ENCODE results near the gene YARS1.

The YARS1 gene

DNA sequence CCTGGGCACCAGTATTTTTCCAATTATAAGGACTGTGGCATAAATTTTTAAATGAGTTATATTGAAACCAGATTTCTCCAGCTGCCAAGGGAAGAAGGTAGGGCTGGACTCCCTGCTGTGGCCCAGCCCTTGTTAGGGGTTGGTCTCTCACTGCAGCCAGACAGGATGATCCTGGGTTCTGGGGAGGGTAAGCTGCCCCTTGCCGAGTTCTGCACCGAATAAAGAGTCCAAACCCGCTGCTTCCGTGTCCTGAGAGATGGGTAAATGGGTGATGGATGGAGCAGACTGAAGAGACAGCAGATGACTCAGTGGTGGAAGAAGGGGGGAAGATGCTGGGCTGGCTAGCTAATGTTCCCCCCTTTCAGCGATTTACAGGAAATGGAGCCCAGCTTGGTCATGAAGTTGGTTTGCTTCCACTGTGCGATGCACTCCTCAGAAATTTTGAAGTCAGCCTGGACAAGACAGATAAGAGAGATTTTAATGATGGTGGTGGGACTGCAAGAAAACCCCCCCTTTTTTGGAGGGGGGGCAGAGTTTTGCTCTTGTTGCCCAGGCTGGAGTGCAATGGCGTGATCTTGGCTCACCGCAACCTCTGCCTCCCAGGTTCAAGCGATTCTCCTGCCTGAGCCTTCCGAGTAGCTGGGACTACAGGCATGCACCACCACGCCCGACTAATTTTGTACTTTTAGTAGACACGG is 41.4 kb downstream of the YARS1 start:
- no peak for DNase-seq

DNA sequence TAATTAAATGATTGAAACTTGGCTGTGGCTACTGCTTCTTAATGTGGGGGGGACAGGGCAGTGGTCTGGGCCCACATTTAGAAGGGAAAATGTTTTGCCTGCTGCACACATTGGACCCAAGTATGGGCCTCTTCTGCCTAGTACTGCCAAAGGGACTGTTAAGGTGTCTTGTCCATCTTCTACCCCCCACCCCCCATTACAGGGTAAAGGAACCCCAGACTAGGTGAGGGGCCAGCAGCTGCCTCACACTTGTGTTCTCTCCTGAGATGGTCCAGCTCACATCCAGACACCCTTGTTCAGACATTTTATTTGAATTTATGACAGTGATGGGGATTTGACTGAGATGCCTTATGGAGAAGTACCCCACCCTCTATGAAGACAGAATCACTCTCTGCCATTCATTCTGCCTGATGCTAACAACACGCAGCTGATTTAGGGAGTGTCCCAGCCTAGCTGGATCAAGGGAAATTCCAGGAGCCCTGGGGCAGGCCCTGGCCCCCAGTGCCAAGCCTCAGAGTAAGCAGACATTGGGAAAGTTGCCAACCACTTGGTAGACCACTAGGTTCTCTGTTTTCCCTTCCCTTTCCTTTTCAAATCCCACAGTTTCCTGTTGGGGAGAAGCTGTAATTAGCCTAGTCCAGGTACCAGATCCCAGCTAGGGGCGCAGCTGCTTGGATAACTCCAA is 42.1 kb downstream of the YARS1 start:
- peak; percentile 47 for DNase-seq

DNA sequence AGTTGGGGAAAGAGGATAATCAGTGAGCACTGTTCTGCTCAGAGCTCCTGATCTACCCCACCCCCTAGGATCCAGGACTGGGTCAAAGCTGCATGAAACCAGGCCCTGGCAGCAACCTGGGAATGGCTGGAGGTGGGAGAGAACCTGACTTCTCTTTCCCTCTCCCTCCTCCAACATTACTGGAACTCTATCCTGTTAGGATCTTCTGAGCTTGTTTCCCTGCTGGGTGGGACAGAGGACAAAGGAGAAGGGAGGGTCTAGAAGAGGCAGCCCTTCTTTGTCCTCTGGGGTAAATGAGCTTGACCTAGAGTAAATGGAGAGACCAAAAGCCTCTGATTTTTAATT is 42.7 kb downstream of the YARS1 start:
- DNase-seq: no peak

DNA sequence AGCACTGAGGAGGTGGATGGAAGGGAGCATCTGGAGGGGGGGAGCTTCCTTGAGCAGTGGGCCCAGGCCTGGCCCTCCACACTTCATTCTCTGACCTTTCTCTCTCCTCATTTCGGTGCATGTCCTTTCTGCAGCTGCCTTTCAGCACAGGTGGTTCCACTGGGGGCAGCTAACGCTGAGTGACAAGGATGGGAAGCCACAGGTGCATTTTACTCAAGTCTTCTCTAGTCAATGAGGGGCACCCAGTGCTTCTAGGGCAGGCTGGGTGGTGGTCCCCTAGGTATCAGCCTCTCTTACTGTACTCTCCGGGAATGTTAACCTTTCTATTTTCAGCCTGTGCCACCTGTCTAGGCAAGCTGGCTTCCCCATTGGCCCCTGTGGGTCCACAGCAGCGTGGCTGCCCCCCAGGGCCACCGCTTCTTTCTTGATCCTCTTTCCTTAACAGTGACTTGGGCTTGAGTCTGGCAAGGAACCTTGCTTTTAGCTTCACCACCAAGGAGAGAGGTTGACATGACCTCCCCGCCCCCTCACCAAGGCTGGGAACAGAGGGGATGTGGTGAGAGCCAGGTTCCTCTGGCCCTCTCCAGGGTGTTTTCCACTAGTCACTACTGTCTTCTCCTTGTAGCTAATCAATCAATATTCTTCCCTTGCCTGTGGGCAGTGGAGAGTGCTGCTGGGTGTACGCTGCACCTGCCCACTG is 43.2 kb downstream of the YARS1 start:
- no peak for DNase-seq

DNA sequence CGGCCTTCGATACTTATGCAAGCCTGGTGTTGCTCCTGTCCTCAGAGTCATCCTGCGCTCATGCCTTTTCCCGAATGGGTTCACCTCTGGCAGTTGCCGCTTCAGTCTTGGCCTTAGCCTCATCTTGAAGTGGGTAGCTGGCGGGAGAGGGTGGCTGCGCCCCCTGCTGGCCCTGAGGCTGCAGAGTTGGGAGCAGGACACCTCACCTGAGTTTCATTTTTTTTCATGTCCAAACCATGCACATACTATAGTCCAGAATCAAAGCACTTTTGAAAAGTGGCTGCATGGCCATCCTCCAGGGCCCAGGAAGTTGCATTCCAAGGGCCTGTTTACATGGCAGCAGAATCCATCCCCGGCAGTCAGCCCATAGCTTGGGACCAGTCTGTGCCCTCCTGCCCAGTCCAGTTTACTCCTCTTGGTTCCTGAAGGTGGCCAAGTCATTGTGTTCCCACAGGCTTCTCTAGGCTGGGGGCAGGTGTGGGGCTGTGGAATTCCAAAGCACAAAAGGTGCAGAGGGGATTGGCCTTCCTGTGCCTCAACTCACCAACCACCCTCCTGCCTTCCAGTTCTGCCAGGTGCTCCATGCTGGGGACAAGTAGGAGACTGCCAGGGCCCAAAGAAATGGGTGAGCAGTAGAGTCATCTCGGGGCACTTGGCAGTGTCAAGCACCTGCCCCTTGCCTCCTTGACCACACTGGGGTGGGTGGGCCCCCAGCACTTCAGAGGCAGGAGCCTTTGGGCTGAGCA is 44.0 kb downstream of the YARS1 start:
- DNase-seq: peak; percentile 83

DNA sequence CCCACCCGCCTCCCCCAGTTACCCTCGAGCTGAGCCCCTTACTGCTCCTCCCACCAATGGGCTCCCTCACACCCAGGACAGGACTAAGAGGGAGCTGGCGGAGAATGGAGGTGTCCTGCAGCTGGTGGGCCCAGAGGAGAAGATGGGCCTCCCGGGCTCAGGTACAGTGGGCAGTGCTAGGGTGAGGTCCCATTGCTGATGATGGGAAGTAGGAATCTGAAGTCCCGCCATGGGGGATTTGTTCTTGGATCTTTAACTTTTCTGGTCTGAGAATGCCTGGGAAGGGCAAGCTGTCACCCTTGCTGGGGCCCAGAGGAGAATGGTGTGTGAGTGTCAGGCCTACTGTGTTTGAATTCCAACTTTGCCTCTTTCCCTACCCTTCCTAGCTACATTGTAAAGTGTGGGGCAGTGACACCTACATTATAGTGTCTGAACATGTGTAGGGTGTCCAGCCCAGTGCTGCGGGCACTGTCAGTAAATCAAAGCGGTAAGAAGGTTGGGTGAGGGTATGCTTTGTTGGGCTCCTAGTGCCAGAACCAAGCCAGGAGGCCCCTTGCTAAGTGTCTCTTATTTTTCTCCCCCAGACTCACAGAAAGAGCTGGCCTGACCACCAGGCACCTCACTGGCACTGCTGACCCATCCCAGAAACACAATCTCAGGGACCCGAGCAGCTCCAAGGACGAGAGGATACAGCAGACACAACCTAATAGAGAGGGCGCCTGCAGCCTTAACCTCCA is 44.7 kb downstream of the YARS1 start:
- no peak for DNase-seq

DNA sequence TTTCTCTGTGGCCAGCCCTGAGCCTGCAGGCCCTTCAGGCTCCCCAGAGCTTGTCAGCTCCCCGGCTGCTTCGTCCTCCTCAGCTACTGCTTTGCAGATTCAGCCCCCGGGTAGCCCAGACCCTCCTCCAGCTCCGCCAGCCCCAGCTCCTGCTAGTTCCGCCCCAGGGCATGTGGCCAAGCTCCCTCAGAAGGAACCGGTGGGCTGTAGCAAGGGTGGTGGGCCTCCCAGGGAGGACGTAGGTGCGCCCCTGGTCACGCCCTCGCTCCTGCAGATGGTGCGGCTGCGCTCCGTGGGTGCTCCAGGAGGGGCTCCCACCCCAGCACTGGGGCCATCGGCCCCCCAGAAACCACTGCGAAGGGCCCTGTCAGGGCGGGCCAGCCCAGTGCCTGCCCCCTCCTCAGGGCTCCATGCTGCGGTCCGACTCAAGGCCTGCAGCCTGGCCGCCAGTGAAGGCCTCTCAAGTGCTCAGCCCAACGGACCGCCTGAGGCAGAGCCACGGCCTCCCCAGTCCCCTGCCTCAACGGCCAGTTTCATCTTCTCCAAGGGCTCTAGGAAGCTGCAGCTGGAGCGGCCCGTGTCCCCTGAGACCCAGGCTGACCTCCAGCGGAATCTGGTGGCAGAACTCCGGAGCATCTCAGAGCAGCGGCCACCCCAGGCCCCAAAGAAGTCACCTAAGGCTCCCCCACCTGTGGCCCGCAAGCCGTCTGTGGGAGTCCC is 45.4 kb downstream of the YARS1 start:
- DNase-seq: no peak

DNA sequence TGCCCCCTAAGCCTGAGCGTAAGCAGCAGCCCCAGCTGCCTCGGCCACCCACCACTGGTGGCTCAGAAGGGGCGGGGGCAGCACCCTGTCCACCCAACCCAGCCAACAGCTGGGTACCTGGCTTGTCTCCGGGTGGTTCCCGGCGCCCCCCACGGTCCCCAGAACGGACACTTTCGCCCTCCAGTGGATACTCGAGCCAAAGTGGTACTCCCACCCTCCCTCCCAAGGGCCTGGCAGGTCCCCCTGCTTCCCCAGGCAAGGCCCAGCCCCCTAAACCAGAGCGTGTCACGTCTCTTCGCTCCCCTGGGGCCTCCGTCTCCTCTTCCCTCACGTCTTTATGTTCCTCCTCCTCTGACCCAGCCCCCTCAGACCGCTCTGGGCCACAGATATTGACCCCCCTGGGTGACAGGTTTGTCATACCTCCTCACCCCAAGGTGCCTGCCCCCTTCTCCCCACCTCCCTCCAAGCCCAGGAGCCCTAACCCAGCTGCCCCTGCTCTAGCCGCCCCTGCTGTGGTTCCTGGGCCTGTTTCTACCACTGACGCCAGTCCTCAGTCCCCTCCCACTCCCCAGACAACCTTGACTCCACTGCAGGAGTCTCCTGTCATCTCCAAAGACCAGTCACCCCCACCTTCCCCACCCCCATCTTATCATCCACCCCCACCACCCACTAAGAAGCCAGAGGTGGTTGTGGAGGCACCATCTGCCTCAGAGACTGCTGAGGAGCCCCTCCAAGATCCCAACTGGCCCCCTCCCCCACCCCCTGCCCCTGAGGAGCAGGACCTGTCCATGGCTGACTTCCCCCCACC is 46.2 kb downstream of the YARS1 start:
- no peak for DNase-seq

DNA sequence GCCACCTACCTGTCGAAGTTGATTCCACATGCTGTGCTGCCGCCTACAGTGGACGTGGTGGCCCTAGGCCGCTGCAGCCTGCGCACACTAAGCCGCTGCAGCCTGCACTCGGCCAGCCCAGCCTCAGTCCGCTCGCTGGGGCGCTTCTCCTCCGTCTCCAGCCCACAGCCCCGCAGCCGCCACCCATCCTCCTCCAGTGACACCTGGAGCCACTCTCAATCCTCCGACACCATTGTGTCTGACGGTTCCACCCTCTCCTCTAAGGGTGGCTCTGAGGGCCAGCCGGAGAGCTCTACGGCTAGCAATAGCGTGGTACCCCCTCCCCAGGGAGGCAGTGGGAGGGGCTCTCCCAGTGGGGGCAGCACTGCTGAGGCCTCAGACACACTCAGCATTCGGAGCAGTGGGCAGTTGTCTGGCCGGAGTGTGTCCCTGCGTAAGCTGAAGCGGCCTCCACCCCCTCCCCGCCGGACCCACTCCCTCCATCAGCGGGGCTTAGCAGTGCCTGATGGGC is 46.9 kb downstream of the YARS1 start:
- DNase-seq: no peak

DNA sequence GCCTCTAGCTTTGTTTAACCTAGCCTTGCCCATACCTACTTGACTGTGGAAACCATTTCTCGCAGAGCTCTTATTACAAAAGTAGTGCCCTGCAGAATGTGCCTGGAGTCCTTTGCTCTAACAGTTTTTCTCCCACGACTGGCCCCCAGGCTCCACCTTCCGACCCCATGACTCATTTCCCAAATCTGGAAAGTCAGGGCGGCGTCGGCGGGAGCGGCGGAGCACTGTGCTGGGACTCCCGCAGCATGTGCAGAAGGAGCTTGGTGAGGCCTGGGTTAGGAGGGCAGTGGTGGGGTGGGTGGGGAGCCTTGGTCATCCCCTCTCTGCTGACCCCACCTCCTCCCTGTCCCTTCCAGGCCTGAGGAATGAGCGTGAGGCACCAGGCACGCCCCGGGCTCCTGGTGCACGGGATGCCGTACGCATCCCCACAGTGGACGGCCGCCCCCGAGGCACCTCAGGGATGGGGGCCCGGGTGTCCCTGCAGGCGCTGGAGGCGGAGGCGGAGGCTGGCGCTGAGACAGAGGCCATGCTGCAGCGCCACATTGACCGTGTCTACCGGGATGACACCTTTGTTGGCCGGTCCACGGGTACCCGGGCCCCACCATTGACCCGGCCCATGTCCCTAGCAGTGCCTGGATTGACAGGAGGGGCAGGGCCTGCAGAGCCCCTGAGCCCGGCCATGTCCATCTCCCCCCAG is 47.5 kb downstream of the YARS1 start:
- no peak for DNase-seq

DNA sequence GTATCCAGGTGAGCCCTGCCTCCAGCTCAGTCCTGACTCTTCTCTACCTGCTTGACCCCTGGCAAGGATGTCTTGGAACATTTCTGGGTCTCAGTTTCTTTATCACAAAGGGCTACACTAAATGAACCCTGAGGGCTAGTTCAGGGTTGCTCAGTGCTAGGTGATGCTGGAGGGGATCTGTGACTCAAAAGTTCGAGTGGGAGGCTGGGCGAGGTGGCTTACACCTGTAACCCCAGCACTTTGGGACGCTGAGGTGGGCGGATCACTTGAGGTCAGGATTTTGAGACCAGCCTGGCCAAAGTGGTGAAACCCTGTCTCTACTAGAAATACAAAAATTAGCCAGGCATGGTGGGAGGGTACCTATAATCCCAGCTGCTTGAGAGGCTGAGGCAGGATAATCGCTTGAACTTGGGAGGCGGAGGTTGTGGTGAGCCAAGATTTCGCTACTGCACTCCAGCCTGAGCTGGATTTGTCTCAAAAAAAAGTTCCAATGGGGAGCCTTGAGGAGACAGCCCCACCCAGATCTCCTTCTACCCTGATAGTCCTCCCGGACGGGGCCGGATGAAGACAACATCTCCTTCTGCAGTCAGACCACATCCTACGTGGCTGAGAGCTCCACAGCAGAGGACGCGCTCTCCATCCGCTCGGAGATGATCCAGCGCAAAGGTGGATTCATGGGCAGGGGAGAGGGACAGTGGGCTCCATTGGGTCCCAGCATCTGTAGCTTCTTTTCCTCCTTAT is 48.9 kb downstream of the YARS1 start:
- no peak for DNase-seq

DNA sequence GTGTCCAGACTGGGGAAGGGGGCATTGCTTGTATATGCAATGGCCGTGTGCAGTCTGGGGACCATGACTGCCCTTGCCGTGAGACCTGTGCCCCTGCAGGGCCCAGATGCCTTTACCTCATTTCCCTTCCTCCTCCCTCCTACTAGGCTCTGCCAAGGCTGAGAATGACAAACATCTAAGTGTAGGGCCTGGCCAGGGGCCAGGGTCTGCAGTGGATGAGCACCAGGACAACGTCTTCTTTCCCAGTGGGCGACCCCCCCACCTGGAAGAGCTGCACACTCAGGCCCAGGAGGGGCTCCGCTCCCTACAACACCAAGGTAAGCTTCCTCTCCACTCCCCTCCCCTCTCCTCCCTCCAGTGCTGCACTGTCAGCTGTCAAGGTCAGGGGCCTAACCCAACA is 49.5 kb downstream of the YARS1 start:
- no peak for DNase-seq

DNA sequence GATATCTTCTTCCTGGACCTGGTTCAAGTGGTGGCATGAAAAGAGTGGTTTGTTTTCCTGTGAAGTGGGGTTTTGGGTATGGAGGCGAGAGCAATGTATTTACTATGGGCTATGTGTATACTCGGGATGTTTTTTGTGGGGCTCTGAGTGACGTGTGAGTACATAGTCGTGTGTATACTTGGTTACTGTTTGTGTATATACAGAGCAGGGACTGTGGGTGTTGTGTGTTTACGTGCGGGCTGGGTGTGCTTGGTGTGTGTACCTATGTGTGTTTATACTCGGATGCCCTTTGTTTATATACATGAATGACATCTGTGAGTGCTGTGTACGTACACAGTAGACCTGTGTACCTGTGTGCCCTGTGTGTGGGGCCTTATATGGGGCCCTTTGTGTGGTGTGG is 50.0 kb downstream of the YARS1 start:
- DNase-seq: no peak

DNA sequence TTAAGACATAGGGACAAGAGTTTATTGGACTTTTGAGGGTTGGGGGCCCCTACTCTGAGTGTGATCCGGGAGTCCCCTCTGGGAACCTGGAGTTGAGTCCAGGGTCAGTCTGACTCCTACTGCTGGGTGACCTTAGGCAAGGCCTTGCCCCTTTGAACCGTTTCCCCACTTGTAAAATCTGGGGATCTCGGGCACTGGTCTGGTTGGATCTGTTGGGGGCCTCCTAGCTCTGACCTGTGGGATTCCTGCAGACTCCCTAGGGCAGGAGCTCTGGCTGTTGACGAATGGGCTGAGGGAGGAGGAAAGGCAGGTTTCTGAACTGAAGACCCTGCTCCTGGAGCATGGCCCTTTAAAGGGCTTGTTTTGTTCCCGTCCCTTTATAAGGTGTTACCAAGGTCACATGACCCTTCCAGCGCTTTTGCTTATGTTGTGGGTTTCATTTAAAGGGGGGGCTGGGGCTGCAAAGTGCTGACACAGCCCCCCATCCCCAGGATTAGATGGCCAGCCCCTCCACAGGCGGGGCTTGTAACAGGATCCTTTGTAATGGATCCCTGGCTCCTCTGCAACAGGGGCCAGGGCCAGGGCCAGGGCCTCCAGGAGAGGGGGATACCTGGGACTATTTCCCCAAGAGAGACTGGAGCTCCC is 50.7 kb downstream of the YARS1 start:
- DNase-seq: no peak

DNA sequence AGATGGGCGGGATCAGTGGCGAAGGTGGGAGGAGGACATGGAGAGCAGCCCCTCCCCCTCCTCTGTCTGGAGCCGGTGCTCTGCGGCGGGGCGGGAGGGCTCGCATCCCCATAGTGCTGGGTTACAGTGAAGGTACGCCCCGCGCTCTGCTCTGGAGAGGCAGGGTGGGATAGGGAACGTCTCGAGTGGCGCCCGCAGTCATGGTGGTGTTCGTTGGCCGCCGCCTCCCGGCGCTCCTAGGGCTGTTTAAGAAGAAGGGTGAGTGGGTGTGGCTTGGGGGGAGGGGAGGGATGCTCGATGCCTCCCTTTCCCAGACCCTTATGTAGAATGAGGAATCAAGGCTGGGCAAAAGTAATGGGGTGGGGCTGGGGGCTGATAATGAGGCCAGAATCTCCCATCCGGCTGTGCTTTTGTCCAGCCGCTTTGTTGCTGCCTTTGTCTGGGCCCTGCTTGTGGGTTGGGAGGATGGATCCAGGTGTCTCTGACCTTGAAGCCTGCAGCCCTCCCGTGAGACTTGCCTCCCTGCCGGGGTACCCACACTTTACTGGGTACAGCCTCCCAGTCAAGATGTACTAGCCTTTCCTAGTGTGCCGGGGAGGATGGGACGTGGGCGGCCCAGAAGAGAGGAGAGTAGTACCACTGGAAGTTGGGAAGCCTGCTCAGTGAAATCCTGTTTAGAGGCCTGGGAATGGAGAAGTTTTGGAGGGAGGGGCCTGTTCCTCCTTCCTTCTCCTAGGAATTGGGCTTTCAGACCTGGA is 51.4 kb downstream of the YARS1 start:
- no peak for DNase-seq

DNA sequence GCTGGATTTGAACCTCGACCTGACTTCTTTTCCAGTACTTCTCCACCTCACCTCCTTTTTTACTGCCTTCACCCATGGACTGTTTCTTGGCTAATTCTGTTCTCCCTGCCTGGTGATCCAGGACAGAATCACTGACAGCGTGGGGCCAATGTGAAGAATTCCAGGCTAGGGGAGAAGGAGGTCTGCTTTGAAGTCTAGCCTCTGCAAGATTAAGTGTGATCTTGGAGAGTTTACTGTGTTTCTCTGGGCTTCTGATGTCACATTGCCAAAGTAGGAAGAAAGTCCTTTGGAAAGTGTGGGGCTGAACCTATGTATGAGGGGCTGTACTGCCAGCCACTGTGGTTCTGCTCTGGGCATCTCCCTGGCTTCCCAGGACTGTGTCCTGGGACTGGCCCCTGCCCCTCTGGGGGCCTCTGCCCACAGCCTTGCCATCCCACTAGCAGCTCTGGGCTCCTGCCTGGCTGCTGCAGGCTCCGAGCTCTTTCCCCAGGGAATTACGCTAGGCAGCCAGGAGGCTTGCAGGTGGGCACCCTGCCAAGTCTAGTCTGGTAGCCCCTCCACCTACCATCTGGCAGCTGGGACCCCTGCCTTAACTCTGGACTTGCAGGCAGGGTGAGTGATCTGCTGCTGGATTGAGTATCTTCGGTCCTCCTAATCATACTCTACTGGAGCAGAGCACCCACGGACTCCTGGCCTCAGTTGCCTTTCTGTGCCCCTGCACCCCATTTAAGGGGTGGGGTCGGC is 52.2 kb downstream of the YARS1 start:
- DNase-seq: no peak

DNA sequence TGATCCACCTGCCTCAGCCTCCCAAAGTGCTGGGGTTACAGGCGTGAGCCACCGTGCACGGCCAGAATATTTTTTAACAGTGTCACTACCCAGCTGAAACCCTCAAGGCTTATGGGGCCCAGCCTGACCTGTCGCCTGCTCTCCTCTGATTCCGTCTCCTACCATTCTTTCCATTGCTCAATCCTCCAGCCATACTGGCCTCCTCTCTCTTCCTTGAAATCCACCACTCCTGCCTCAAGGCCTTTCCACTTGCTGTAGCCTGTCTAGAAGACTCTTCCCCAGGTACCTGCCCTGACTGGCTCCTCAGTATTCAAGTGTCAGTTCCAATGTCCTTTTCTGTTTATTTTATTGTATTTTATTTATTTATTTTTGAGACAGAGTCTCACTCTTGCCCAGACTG is 53.9 kb downstream of the YARS1 start:
- no peak for DNase-seq

DNA sequence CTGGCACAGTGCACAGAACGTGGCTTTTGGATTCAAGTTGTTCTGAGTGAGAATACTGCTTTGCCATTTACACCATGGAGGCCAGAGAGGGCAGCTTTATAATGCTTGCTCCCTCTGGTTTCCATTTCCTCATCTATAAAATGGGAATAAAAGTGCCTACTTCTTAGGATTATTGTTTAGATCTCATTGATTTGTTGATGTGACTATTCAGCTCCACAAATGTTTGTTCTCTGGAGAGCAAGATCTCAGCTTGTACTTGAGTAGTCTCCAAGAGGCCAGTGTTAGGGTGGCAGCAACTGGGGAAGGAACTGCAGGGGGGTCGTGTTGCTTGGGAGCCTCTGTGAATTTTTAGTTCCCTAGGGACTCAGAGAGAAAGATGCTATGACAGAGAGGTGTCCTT is 55.2 kb downstream of the YARS1 start:
- no peak for DNase-seq

Measured in left hindlimb (tissue), 1 donor.